HepG2 (cell line): Measurements from ENCODE around the gene KLC4. TPM values are rescaled to one million over a fixed set of nuclear protein-coding genes. Genes with fewer than 3 reads are reported as not detected.

Experiments
- ATAC-seq: fragments of 200-7000 bp; cut with Tn5 transposase; 3 replicates; pipeline ENCODE4 v1.9.1; 2020; ENCODE audit warnings: mild to moderate bottlenecking, moderate library complexity
- BruUV-seq: library from RNA; stranded (reverse); fragments of 400-500 nt; replicated peaks from 2 replicates; lab custom pipeline; 2021; lab: Mats Ljungman, UMichigan
- CTCF ChIA-PET: fragments of 300-600 bp; formaldehyde crosslinking; extraction: SDS; loops from one replicate; lab custom pipeline; 2021; ENCODE audit warnings: low total read pairs, inconsistent platforms, low intra/inter-chr PET ratio; lab: Yijun Ruan, JAX
- POLR2A ChIA-PET: fragments of 350-600 bp; sonication (Branson Sonifier 250); formaldehyde crosslinking; loops from one replicate; lab custom pipeline; 2020; ENCODE audit warnings: antibody characterized with exemption, inconsistent platforms; lab: Yijun Ruan, JAX
- DNase-seq: peaks from one replicate; pipeline ENCODE4 v3.0.0-alpha.2; 2015; ENCODE audit warnings: low spot score
- FAIRE-seq: peaks from 3 replicates; lab custom pipeline; 2011; peaks lifted over from hg19 to GRCh38; lab: Jason Lieb, UNC
- H2AFZ ChIP-seq: one replicate; pipeline ENCODE4 v1.6.1; 2011; ENCODE audit warnings: low read length, inconsistent platforms
- H3K27ac ChIP-seq: fragments of 300-600 bp; 3 replicates; pipeline ENCODE4 v1.8.0; 2011; ENCODE audit warnings: mixed run types, mild to moderate bottlenecking, mixed read lengths, low read length, inconsistent platforms; ENCODE audit not compliant: insufficient read depth; ENCODE audit errors: extremely low read length
- H3K27me3 ChIP-seq, 2 experiments: fragments of 200-600 bp in 1 of 2; 2 replicates in 1 of 2; 3 replicates in 1 of 2; pipeline versions ENCODE4 v1.6.0 to v1.8.0; 2011; ENCODE audit warnings: low read length in 2 of 2, mild to moderate bottlenecking in 2 of 2, moderate library complexity in 2 of 2, inconsistent platforms in 1 of 2; ENCODE audit not compliant: insufficient read depth in 2 of 2, control insufficient read depth in 1 of 2
- H3K36me3 ChIP-seq, 2 experiments: fragments of 200-600 bp in 1 of 2; replicated peaks in 1 of 2; 2 replicates in 1 of 2; 3 replicates in 1 of 2; pipeline versions ENCODE4 v1.5.1 to v1.8.0; 2011; ENCODE audit warnings: low read length in 2 of 2, inconsistent platforms in 1 of 2; ENCODE audit not compliant: insufficient read depth in 2 of 2, control insufficient read depth in 1 of 2
- H3K4me1 ChIP-seq: 2 replicates; pipeline ENCODE4 v1.5.1; 2012; ENCODE audit warnings: low read length, inconsistent platforms; ENCODE audit not compliant: insufficient read depth
- H3K4me2 ChIP-seq: 2 replicates; pipeline ENCODE4 v1.6.0; 2011; ENCODE audit warnings: low read depth, low read length, inconsistent platforms
- H3K4me3 ChIP-seq, 3 experiments: fragments of 200-600 bp in 1 of 3; sonication (generic), shearing (Covaris generic) in 1 of 3; replicated peaks in 1 of 3; 2 replicates each; pipeline ENCODE4 v1.5.1; 2011 to 2016; ENCODE audit warnings: low read length in 3 of 3, inconsistent platforms in 2 of 3, low read depth in 2 of 3, mild to moderate bottlenecking in 2 of 3, control low read depth in 1 of 3, mixed read lengths in 1 of 3; ENCODE audit not compliant: insufficient read depth in 1 of 3
- H3K79me2 ChIP-seq: one replicate; pipeline ENCODE4 v1.6.1; 2011; ENCODE audit warnings: low read length, inconsistent platforms; ENCODE audit not compliant: insufficient read depth
- H3K9ac ChIP-seq: 2 replicates; pipeline ENCODE4 v1.6.0; 2011; ENCODE audit warnings: mild to moderate bottlenecking, low read depth, low read length, inconsistent platforms; ENCODE audit not compliant: insufficient read depth
- H3K9me3 ChIP-seq: 2 replicates; pipeline ENCODE4 v1.5.1; 2012; ENCODE audit warnings: mild to moderate bottlenecking, low read length
- H4K20me1 ChIP-seq: 2 replicates; pipeline ENCODE4 v1.6.0; 2011; ENCODE audit warnings: inconsistent platforms, mild to moderate bottlenecking, low read length, moderate library complexity; ENCODE audit not compliant: insufficient read depth
- DR1 ChIP-seq: sonication (generic); formaldehyde crosslinking; IDR thresholded peaks from 2 replicates; pipeline ENCODE4 v1.8.0; 2021; ENCODE audit warnings: mild to moderate bottlenecking, missing genetic modification reagents, inconsistent platforms
- FOXK2 ChIP-seq: fragments of 450-650 bp; IDR thresholded peaks from 2 replicates; pipeline ENCODE4 v1.6.1; 2016
- ISL2 ChIP-seq: sonication (generic); formaldehyde crosslinking; IDR thresholded peaks from 2 replicates; pipeline ENCODE4 v1.5.0; 2020; ENCODE audit warnings: missing genetic modification reagents
- KLF6 ChIP-seq: IDR thresholded peaks from 2 replicates; pipeline ENCODE4 v1.8.0; 2016; ENCODE audit warnings: missing biosample characterization, missing genetic modification reagents
- NRL ChIP-seq: sonication (generic); formaldehyde crosslinking; IDR thresholded peaks from 2 replicates; pipeline ENCODE4 v1.5.0; 2020; ENCODE audit warnings: missing genetic modification reagents, mild to moderate bottlenecking, moderate library complexity, borderline replicate concordance
- PAXIP1 ChIP-seq: sonication (generic); formaldehyde crosslinking; conservative IDR thresholded peaks from 2 replicates; pipeline ENCODE4 v1.4.0; 2020; ENCODE audit warnings: mild to moderate bottlenecking, missing genetic modification reagents, moderate library complexity
- POLR2AphosphoS2 ChIP-seq: IDR thresholded peaks from 2 replicates; pipeline ENCODE4 v1.6.1; 2011; ENCODE audit warnings: low read depth, low read length, improper control_type of control experiment
- POLR2AphosphoS5 ChIP-seq: IDR thresholded peaks from 2 replicates; pipeline ENCODE4 v1.6.1; 2012; ENCODE audit warnings: low read depth, low read length
- RBFOX2 ChIP-seq: fragments of 200-400 bp; formaldehyde crosslinking; IDR thresholded peaks from 2 replicates; pipeline ENCODE4 v1.6.1; 2017; ENCODE audit warnings: low read depth, mild to moderate bottlenecking, low read length
- SRF ChIP-seq: IDR thresholded peaks from 2 replicates; pipeline ENCODE4 v1.6.1; 2011; ENCODE audit warnings: mild to moderate bottlenecking, low read depth, low read length, moderate library complexity
- TRIM22 ChIP-seq: fragments of 450-650 bp; IDR thresholded peaks from 2 replicates; pipeline ENCODE4 v1.6.1; 2017
- YEATS4 ChIP-seq: sonication (generic); formaldehyde crosslinking; IDR thresholded peaks from 2 replicates; pipeline ENCODE4 v1.4.0; 2020; ENCODE audit warnings: missing genetic modification reagents, borderline replicate concordance
- ZBTB42 ChIP-seq: sonication (generic); formaldehyde crosslinking; IDR thresholded peaks from 2 replicates; pipeline ENCODE4 v1.5.0; 2020; ENCODE audit warnings: mild to moderate bottlenecking, missing genetic modification reagents
- ZNF614 ChIP-seq: IDR thresholded peaks from 2 replicates; pipeline ENCODE4 v1.6.1; 2018; ENCODE audit warnings: missing biosample characterization, missing genetic modification reagents, inconsistent platforms, borderline replicate concordance
- ZNF629 ChIP-seq: sonication (generic); formaldehyde crosslinking; conservative IDR thresholded peaks from 2 replicates; pipeline ENCODE4 v1.5.0; 2020; ENCODE audit warnings: missing genetic modification reagents
- ZNF660 ChIP-seq: sonication (generic); formaldehyde crosslinking; IDR thresholded peaks from 2 replicates; pipeline ENCODE4 v1.5.1; 2020; ENCODE audit warnings: mild to moderate bottlenecking, low read depth, missing genetic modification reagents, borderline replicate concordance
- WGBS: methylation state at CpG from one replicate; pipeline ENCODE4 v1.1.6; 2017; ENCODE audit warnings: low lambda C conversion rate; 5-methylcytosine and 5-hydroxymethylcytosine counted together
- in situ Hi-C: cut with HindIII; loops from 2 replicates; pipeline ENCODE4 v1.10.0; 2017; ENCODE audit warnings: low pct_unique_long_range_greater_than_20kb; ENCODE audit not compliant: extremely low pct_ligation_motif_present
- intact Hi-C: fragments of 100-400 bp; cut with micrococcal nuclease; formaldehyde crosslinking; loops from one replicate; pipeline ENCODE4 v1.10.0; 2022; ENCODE audit not compliant: unreplicated experiment
- polyA plus RNA-seq, 8 experiments: library from polyadenylated mRNA; depleted of rRNA in 3 of 8; stranded (reverse) in 7 of 8; unstranded in 1 of 8; fragments of >200 nt; fragmentation: Illumina TruSeq in 4 of 8; extraction: Trizol in 4 of 8; gene quantifications; 2 replicates each; pipeline versions ENCODE4 v1.2.1 to v1.2.3, GENCODE V29; 2011 to 2016; ENCODE audit warnings: low read depth in 4 of 8, missing spikeins in 1 of 8, mixed read lengths in 1 of 8; ENCODE audit not compliant: insufficient read depth in 1 of 8
- total RNA-seq, 5 experiments: library from RNA; depleted of rRNA; stranded (reverse); fragments of >200 nt; fragmentation: Illumina TruSeq; extraction: Trizol; gene quantifications; 2 replicates each; pipeline ENCODE4 v1.2.3, GENCODE V29; 2016; ENCODE audit warnings: low read depth in 1 of 5

Gene KLC4
- total and polyA plus RNA-seq, 2 of the 13 experiments (the other 11 are each of a cell fraction or from before 2014, with no cell fraction given): 45.4 to 70.4 TPM

- ChIA-PET POLR2A (interaction anchor here (1.7 to 5.5 kb wide), 4 partner anchors 15 to 112 kb away, joined by 5 to 67 read pairs (median 6); partner anchors contain the start of genes KLC4, MRPL2, PEX6 and PTK7), CTCF (no interaction called here)
- Histone ChIP-seq H2AFZ (no peak overlapping the region), H3K27me3 (no peaks in the 10 kb centered on the region), H3K4me2 (no peak overlapping the region; the same call in 1 of the 2 replicates), H3K4me1 (peaks cover 94% of the 10 kb centered on the region), H3K79me2 (peaks cover 84% of the 10 kb centered on the region), H4K20me1 (no peaks in the 10 kb centered on the region), H3K36me3 (no peaks in the 10 kb centered on the region), H3K4me3 (no peak overlapping the region), H3K27ac (peak overlapping the region; percentile 92), H3K9ac (peak overlapping the region; percentile 81; the same call in 1 of the 2 replicates), H3K9me3 (no peaks in the 10 kb centered on the region)
- in situ Hi-C loops (no loop called here), intact Hi-C loops (no loop called here)
- ATAC-seq (no peak), DNase-seq (no peak), FAIRE-seq (no peak)
- TF ChIP-seq SRF: no peak
- TF ChIP-seq DR1 (CRISPR knock-in tag): no peak
- TF ChIP-seq ZNF629 (CRISPR knock-in tag): no peak
- no peak for TF ChIP-seq RBFOX2
- no peak for TF ChIP-seq YEATS4 (CRISPR knock-in tag)
- 97% methylated on average over 10 of the region's 10 CpGs for WGBS
- no TSS peak for BruUV-seq
These were observed 32.1 kb downstream of the KLC4 start for GRCh38 chr6:43091436-43091991.

GRCh38 chr6:43092635-43093034 is 33.2 kb downstream of the KLC4 start:
- POLR2A ChIA-PET: interaction anchor here (1.2 to 2.1 kb wide), 2 partner anchors 16 to 33 kb away, joined by 7 to 10 read pairs; partner anchors contain the start of genes KLC4, MRPL2 and PTK7
- intact Hi-C loops: no loop called here
- in situ Hi-C loops: no loop called here
- TF ChIP-seq FOXK2 (no peak), ZNF614 (no peak), TRIM22 (no peak), PAXIP1 (CRISPR knock-in tag) (no peak), ZBTB42 (CRISPR knock-in tag) (no peak), ZNF660 (CRISPR knock-in tag) (no peak), ISL2 (CRISPR knock-in tag) (no peak), KLF6 (CRISPR knock-in tag) (no peak), NRL (CRISPR knock-in tag) (no peak), POLR2AphosphoS5 (no peak), POLR2AphosphoS2 (no peak)

More at GRCh38 chr6:43092635-43093034, 33.2 kb downstream of the KLC4 start:
- Histone ChIP-seq H3K4me2 (no peak overlapping the region), H3K4me3 (no peak overlapping the region), H3K27me3 (no peaks in the 10 kb centered on the region), H3K4me1 (peaks cover 95% of the 10 kb centered on the region), H3K9ac (no peak overlapping the region), H4K20me1 (no peaks in the 10 kb centered on the region), H3K79me2 (peaks cover 84% of the 10 kb centered on the region), H3K27ac (no peak overlapping the region), H3K36me3 (no peaks in the 10 kb centered on the region), H3K9me3 (no peaks in the 10 kb centered on the region), H2AFZ (no peak overlapping the region)
- FAIRE-seq (no peak), DNase-seq (no peak), ATAC-seq (no peak)
- BruUV-seq: no TSS peak
- CTCF ChIA-PET: no interaction called here
